Activated CD4-positive, alpha-beta T cell treated with anti-CD3 and anti-CD28 coated beads for 4 hours (primary cell): ENCODE measurements around the gene LDB2.

Source experiments
- DNase-seq, 2 donors: peaks; one replicate each; pipeline ENCODE4 v3.0.0-alpha.2; 2020

The LDB2 gene

DNA sequence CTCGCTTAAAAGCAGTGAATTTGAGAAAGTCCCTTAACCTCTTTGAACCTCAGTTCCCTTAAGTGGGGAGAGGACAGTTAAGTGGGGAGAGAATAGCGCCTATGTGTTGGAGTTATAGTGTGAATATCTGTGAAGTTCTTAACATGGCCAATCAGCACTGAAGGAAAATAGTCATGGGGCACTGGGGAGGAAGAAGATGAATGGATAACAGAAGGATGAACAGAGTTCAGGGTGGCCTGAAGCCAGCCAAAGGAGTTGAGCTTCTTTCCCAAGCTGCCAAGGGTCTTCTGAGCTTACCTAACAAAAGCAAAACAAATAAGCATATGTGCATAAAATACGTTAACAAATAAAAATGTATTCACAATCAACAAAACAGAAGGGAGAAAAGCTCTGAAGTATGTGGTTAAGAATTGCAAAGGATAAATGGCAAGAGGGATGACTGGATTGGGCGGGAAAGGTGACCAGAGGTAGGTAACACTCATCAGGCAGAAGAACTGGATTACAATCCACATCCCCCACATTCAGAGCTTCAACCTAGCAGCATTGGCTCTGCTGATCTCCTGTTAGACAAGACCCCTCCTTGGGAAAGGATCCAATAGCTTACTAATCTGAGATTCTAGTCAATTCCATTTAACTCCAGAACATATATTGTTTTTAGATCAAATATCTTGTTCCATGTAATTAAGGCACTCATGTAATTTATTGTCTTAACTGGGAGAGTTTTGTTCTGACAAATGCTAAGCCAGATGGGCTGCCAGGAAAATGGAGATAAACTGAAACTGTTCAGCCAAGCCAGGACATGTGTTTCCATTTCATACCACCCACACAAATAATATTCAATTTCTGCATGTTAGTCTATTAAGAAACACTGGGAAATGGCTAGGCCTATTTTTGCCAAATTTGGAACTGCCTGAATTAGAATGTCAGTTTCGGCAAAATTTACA is 221.2 kb downstream of the LDB2 start:
- no peak for DNase-seq

DNA sequence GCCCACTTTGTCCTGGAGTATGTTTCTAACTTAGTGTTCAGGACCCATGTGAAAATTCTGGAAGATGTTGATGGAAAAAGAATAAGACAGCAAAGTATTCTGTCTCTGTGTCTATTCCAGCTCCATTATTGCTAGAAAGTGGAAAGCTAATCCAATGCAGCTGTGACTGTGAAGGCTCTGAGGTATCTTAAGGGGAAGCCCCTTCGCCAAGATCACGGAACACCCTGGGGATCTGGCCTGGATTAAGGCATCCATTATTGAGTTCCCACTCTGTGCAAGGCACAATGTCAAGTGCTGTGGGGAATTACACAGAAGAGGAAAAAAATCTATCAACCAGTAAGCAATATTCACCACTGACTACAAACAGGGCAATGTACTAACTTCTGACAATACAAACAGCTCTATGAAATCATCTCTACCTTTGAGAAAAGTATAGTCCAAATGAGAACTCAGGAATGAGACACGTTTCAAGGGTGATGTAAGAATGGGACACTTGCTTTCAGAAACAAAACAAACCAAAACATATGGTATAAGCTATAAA is 222.1 kb downstream of the LDB2 start:
- DNase-seq: no peak

DNA sequence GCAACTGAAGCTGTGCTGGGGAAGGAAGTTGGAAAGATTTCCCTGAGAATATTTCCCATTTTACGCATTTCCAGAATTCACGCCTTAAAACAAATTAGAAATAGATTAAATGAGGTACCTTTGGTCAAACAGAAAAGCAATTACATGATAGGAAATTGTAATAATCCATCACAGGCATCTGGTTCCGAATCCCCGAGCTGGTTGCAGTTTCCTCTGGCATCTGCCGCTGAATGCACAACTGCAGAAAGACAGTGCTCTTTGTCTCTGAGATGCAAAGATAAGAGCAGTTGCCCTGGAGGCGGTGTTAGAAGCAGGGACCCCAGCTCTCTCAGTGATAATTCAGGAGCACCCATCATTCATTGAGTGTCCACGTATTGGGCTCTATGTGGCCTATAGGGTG is 224.4 kb downstream of the LDB2 start:
- DNase-seq: no peak

DNA sequence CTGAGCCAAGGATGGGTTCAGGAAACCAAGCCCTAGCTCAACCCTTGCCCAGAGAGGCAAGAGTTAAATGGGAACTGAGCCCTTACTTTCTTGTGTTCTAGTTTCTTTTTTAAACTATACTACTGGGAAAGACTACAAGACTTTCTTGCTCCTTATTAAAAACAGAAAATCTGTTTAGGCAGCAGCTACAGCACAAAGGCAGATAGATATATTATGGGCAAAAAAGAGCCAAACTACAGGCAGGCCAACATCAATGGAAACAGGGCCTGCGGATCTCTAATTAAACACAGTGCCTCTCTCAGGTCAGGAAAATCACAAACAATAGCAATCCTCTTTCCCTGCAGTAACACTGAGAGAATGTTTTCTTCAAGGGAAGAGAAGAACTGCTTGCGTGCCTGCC is 226.0 kb downstream of the LDB2 start:
- no peak for DNase-seq

DNA sequence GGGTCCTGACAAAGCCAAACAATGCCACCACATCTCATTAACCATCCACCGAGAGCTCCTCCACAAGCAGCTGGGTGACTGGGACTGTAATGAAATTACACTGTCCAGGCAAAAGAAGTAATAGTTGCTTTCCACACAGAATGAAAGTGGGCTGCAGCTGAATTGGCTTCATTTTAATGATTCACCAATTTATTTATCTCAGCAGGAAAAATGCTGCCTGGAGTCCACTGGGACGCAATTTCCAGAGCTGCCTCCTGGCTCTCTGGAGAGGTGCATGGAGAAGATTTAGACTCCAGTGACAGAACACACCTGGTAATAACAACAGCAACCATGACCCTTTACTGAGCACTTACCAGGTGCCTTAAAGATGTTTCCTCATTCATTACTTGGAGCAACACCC is 226.7 kb downstream of the LDB2 start:
- DNase-seq: no peak

DNA sequence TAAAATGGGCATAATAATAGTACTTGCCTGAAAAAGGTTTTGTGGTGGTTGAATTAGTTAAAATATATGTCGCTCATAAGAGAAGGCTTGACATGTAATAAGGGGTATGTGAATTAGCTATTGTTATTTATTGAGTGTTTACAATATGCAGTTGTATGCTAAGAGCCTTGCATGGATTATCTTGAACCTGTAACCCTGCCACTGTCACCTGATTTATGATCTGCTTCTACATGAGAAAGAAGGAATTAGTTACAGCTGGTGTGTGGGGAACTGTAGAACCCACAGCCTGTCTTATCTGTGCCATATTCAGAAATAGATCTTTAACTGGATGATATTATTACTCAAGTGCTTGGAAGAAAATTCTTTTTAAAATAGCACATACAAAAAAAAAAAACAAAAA is 227.7 kb downstream of the LDB2 start:
- DNase-seq: no peak

DNA sequence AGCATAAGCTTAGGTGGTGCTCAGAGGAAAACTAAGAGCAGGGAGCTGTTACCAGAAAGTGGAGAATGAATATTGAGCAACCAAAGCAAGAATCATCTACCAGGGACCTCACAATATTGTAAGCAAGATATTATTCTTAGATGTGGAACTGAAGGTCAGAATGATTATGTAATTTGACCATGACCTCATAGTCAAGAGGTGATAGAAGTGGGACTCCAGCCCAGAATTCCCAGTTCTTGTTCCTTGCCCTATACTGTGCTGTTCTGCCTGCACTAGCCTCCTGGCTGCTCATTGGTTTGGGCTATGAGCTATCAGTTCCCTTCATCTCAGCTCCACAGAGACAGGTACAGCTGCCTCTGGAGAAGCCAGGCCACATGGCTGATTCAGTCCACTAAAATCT is 229.4 kb downstream of the LDB2 start:
- DNase-seq: no peak

DNA sequence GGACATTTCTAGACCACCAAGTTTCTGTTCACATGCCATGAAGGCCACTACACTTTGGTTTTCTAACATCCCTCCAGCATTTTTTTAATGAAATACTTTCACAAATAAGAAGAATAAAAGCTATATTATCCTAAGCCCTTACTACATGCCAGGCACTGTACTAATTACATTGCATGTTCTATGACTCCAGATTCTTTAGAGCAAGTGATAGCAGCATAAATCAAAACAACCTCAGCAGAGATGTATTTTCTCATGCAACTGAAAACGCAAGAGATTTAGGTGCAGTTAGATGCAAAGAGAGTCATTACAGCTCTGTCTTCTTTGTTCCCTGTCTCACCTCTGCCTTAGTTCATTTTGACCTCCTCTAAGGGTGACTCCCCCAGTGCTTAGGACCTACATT is 230.0 kb downstream of the LDB2 start:
- DNase-seq: no peak

DNA sequence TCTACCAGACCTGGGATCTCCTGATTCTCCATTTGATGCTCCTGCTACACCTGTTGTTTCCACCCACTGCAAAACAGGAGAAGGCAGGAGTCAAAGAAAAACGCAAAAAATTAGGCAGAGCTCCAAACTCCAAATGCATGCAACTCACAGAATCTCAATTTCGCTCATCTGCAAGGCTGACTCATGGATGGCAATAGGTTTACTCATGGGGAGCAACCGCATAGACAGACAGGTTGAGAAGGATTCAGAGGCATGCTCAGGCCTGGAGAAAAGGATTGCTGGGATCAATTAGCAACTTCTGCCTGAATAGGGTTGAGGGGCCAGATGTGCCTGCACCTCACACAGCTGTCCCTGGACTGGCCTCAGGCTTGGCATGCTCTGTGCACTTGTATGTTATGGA is 231.0 kb downstream of the LDB2 start:
- no peak for DNase-seq

DNA sequence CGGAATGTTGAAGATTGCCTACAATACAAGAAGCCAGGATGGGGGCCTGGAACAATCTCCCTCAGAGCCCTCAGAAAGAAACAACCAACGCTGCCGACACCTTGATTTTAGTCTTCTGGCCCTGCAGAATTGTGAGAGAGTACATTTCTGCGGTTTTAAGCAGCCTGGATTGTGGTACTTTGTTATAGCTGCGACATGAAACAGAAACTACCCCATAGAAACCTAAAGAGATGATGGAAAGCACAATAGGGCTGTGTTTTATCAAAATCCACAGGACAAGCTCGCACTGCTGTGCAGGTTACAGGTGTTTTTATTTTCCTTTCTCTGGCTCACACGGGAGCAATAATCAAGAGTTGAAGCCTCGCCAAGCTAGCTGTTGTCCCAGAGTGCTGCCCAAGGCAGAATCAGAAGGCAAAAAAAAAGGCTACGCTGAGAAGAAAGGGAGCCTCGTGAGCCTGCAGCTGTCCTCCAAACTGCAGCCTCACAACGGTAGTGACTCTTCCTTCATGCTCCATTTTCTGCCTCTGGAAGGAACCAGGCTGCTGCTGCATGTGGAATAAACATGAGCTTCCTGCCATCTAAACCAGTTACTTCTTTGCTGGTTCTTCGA is 232.4 kb downstream of the LDB2 start:
- DNase-seq: no peak

DNA sequence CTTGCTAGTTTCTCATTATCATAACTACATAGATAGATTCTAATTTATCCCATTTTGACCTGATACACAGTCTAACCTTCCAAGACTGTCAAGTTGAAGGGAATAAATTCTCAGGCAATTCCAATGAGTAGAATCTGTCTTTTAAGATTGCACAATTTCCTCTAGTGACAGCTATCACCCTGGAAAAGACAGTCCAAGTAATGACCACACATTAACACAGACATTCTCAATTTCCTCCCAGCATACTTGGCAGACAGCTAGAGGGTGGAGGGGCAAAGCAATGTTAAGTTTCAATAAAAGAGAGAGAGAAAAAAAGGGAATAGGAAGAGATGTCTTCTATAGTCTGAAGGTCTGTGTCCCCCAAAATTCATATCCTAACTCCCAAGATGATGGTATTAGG is 234.7 kb downstream of the LDB2 start:
- DNase-seq: no peak

DNA sequence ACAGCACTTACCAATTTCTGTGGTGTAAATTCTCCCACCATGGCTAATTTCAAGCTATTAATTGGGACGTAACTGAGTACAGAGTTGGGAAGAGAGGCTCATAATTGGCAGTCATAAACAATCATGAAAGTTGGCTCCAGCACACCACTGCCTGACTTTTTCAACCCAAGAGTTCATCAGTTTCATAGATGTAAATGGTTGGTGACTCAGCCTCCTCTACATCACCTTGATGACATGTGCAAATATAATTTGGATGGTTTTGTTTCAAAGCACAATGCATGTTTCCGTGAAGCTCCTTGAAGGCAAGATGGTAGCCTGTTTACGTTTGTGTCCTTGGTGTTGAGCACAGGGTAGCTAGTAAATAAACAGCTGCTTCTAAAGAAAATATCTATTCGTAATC is 235.1 kb downstream of the LDB2 start:
- DNase-seq: no peak

DNA sequence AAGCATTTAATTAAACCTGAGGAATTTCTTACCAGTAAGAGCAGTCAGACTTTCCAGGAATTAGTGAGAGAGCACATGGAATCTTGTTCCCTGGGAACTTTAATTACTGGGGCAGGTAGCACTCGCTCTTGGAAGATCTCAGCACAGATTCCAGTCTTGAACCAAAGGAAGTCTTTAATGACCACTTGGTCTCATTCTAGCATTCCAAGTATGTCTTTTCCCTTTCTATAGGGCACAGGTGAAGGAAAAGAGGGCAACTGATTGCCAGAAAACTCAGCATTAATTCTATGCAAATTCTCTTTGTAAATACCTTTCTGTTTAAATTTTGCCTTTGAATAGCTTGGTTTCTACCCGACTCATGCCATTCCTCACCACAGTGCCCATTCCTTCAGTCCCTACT is 236.6 kb downstream of the LDB2 start:
- DNase-seq: no peak

DNA sequence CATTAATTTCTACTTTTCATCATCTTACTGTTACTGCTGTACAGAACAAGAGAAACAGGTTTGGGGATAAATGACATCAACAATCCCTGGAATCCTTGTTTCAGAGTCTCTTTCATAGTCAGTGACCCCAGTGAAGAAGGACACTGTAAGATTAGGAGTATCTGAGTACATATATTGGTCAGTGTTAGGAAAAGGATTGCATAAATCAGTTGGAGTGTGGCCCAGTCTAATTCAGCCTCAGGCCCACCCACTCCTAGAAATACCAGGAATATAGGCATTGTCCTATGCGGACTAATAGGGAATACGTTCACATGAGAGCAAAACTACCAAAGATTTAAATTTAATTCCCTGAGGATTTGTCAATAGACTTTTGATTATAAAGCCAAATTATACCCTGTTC is 237.8 kb downstream of the LDB2 start:
- no peak for DNase-seq

DNA sequence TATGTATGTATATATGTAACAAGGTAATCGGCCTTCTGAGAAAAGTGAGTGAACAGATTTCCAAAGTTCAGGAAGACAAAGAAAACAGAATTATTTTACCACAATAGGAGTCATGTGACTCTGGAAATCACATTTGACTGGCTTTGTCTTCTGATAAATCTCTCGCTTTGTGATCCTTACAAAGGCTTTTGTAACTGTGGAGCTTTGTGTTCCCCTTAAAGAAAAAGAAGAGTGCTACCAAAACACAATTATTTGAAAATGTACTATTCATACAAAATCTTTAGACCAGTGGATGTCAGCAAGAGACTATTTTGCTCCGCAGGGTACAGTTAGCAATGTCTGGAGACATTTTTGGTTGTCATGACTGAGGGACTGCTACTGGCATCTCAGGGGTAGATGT is 238.8 kb downstream of the LDB2 start:
- DNase-seq: no peak

DNA sequence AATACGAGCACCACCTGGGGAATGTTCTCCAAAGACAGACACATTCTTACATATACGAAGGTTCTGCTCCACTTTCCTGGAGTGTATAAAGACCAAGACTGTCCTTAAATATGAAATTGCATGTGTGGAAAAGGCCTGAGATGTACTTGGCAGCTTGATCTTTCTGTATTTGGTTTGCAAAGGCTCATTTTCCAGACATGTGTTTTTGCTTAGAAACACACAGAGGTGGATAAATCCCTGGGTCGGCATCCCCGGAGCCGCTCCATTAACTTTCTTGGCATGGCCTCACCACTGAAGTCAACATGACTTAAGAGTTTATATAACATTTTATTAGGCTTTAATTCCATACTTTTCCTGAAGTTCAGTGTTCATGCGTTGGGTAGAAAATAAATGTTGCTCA is 239.4 kb downstream of the LDB2 start:
- no peak for DNase-seq

DNA sequence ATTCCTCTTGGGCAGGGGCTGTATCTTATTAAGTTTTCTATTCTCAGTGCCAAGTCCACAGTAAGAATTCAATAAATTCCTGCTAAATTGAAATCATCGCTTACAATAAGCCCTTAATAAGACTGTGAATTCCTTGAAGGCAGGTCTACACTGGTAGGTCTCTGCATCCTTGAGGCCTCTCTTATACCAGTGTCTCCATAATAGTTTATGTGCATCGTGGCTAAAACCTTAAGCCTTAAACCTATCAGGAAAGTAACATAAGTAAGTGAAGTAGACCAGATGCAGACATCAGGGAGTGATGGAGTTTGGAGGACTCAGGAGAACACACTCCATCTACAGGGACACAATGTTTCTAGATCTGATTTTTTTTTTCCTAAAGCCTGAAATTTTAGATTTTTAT is 240.3 kb downstream of the LDB2 start:
- DNase-seq: no peak

DNA sequence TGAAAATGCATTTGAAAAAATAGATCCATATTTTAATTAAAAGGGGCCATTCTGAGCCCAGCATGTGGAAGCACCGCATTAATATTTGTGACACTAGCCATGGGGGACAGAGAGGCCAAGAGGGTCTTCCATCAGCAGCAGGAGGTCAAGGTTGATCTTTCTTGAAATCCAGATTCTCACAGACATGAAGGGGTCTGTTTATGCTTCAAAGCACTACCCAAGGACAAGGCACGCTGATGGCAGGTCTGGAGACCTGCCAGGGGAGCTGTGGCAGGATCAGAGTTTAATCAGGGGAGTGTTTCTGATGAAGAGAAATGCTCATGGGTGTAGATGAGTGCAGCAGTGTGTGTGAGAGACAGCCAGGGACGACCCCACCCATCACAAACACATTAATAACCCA is 243.3 kb downstream of the LDB2 start:
- no peak for DNase-seq

DNA sequence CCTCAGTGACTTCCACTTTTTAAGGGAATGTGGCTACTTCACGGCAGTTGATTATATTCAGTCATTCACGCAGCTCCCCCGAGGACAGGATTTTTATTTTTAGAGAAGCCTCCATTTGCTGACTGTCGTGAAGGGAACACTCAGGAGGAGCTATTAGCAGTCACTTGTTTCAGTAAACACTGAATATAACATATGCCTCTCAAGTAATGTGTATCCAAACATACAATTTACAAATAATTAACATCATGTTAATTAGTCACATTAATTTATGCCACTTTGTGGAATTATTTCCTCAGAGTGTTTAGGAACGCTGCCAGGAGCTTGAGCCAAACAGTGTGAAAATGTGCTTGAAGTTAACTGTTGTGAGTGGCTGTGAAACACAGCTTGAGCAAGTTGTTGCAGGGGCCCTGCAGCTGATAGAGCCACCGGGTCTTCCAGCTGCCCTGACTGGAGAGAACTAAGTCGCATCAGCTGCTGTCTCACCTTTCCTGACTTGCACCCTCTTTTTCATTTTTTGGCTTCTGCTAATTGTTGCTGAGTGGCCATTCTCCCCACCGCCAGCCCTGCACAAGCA is 245.6 kb downstream of the LDB2 start:
- no peak for DNase-seq

DNA sequence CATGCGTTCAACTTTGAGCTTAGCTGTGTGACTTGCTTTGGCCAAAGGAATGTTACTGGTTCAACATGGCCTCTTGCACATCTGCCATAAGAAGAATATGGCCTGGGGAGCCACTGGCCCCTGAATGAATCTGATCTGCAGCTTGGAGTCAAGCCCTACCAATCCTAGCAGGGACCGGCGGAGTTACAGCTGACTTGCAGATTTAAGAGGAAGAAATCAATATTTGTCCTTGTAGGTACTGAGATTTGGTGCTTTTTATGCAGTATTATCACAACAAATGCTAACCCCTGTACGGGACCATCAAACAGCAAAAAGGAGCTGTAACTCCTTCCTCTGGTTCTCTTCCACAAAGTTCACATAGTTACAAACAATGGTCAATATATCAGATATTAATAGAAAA is 252.0 kb downstream of the LDB2 start:
- no peak for DNase-seq

DNA sequence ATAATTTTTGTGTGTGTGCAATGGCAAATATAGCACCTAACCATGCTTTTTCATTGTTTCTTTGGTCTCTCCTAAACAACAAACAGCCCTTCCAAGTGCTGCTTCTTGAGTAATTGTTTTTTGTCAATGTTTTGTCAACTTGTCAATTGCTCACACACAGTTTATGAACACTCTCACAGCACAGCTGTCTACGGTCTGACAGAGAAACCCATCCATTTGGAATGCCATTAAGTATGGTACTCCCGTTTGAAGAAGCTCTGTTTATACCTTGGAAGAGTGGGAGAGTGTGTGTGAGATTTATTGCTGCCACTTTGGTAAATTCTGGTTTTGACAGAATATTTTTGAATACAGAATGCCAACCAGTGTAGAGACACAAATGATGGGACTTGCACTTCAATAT is 254.6 kb downstream of the LDB2 start:
- DNase-seq: no peak

DNA sequence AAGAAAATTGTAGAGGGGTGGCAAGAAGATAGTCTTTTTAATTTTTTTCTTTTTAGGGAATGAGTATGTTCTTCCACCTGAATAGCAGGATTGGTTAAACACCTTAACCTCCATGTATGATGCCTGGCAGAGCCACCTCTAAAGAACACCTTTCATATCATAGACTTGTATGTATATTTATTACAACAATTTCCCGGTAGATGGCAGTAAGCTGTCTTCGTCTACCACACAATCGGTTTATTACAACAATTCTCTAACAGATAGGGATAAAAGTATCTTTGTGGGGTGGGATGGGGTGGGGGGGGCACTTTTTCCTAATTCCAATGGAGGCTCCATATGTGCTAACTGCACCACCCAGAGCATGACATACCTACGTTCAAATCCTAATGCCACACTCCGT is 255.5 kb downstream of the LDB2 start:
- DNase-seq: no peak

DNA sequence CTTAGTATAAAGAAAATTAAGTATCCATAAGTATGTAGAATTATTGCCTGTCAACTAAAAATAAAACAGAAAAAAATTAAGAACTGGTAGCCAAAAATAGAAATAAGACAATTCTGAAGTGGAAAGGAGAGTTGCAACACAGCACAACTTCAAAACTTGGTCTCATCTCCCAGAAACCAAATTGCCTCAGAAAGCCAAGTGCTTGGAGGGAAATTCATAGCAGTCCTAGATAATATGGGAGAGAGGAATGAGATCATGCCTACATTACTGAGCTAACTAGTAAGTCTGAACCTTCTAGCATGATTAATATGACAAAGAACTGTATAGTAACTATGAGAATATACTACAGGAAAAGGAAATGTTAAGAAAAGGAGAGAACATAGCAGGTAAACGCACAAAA is 256.5 kb downstream of the LDB2 start:
- no peak for DNase-seq
